GM03348 (cell line): ENCODE results near the gene TUBB2B.
"Not testable (repeated sequence)": the region's sequence is repeated elsewhere in the genome, so short reads cannot be mapped to it uniquely, and the experiment has no call there.

Experiments used
- DNase-seq: peaks from one replicate; pipeline ENCODE4 v3.0.0; 2012; ENCODE audit warnings: low spot score

TUBB2B gene

DNA sequence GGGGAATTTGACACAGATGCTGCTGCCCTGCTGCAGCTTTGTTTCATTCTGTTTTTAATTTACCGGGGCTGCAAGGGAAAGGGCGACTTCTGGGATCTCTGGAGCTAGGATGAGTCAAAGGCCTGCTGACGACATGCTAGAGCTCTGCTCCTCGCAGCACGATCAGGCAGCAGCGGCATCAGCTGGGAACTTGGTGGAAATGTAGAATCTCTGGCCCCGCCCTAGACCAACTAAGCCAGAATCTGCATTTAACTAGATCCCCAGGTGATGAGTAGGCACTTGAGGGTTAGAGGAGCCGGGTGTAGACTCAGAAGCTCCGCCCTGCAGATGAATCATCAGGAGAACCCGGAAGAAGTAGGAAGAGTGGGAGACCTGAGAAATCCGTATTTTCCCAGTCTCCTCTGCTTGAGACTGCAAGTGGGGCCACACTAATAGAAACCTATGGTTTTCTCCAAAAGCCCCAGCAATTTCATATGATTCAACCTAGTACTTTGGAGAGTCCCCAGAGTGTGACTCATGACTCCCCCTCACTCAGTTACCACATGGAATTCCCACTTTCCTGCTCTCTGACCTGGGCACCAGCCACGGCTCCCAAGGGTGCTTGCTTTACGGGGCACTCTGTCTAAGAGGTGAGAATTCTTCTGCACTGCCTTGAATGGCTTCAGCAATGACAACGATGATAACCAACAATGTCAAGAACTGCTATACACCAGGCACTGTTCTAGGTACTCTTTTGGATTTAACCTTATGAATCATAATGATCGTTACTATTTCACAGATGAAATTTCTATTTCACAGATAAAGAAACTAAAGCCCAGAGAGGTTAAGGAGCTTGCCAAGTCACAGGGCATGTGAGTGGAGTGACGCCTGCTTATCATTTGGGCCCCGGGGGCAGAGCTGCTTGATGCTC is 18.1 kb downstream of the TUBB2B start:
- DNase-seq = peak; percentile 86

DNA sequence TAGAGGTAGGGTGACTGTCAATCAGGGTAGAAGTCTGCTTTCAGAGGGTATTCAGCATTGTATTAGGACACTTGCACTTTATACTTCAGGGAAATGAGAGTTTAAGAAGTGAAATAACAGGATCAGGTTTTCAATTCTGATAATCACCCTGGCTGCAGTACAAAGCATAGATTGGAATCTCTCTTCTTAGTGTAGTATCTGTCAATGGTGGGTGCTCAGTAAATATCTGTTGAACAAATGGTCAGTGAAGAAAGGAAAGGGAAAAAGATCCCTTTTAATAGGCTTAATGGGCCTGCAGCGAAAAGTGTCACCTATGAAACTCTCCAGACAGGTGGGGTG is 18.7 kb downstream of the TUBB2B start:
- no peak for DNase-seq

DNA sequence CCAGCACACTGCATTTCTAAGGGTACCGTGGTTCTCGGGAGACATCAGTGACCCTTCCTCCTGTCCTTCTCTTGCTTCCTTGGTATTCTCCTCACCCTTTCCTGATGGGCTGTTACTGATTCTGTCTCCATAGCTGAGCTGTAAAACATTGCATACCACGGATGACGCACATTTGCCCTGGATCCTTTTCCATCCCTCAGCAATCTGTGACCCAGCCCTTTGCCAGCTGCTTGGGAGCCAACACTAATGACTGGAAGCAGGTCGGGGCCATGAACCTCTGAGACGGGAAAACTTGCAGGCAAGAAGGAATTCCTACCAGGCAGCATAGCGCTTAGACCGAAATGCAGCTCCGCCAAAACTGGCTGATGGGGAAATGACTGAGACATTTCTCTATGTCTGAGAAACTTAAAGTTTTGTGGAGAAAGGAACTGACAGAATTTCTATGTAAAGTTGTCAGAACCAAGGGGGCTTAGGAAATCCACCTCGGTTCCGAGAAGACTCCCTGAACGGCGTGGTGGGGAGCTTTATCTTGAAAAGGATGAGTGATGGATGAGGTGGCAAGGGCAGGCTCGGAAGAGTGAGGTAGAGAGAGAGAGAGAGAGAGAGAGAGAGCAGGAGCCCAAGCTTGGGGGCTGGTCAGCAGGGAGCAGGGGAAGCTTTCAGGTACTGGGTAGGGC is 19.2 kb downstream of the TUBB2B start:
- peak; percentile 86 for DNase-seq

DNA sequence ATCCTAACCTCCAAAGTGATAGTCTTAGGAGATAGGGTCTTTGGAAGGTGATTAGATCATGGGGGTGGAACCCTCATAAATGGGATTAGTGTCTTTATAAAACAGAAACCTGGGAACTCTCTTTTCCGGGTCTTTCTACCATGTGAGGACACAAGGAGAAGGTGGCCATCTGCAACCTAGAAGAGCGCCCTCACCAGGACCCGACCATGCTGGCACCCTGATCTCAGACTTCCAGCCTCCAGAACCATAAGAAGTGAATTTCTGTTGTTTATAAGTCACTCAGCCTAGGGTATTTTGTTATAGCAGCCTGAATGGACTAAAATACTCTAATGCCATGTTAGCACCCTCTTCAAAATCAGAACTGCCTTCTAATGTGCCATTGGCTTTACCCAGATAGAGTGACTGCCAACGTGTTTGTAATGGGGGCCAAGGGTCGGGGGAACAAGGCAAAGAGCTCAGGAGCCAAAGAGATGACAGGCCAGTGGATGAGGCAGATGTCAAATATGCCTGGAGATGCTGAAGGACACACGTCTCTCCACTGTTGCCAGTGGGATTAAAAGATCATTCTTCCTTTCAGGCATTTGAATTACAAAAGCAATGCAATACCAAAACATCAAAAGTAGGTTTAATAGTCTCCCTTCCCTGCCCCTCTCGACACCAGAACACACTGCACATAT is 21.0 kb downstream of the TUBB2B start:
- DNase-seq = no peak

DNA sequence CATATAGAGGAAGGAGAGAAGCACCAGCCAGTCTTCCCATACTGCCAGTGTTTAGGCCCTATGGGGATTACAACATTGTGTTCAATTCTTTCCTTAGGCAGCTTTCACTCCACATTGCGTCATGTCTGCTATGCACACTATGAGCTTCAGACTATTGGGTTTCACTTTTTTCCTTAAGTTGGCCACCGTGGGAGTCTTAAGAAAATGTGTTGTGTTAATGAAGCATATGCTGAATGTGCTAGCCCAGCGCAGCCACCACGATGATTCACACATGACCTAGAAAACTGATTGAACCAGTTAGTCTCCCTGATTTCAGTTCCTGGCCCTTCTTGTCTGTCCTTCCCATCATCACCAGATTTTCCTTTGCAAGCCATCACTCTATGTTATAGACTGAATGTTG is 21.5 kb downstream of the TUBB2B start:
- peak; percentile 65 for DNase-seq

DNA sequence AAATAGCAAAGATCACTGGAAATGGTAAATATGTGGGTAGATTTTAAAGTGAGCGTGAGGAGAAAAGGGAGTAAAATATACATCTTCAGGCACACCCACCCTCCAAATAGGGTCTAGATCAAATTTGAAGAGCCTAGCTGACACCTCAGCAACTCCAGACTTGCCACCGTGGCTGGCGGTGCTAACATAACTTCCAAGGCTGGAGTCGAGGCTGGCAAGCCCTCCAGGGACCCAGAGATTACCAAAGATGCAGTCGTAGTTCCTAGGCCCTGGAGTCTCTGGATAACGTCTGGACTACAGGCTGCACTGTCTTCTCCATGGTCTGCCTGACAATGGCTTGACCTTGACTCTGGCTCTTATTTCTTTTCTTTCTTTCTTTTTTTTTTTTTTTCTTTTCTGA is 22.5 kb downstream of the TUBB2B start:
- DNase-seq = no peak

DNA sequence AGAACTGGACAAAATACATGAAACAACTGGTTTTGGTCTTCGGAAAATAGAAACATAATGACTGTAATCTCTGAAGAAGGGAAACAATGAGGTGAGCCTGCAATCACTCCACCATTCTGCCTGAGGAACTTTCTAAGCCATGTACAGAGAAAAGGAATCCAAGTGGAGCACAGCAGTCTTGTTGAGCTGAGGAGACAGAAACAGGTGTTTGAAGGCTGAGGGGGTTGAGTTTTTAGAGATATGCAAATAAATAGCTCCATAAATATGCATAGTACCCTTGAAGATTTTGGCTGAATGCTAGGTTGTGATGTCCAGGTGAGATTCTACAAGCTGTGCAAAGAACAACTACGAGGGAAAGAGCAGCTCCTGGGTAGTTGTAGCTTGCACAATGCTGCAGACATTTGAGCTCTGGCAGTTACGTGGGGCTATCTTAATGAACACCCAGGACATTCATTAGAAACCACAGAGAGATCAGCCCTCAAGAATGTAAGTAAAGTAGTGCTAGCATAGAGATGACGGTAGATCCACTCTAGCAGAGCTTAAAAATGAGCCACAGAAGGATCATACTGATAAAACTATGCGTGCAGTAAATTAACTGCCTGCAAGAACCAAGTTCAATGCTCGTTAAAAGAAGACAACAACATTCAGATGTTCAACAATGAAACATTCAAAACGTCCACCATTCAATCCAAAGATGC is 24.3 kb downstream of the TUBB2B start:
- peak; percentile 28 for DNase-seq

DNA sequence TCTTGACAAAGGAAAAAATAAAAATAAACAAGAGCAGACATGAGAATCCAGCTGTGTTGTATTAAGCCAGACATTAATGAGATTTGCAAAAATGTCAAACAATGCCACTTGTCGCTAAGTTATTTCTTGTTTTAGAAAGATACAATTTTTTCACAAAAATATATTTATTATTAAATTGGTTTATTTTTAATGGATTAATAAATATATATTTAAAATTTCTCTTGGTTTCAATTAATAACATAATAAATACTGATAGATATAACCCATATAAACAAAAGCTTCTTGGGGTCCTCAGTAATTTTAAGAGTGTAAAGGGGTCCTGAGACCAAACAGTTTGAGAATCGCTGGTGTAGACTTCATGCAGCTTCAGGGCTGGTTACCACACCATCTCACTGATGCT is 26.1 kb downstream of the TUBB2B start:
- DNase-seq = no peak

DNA sequence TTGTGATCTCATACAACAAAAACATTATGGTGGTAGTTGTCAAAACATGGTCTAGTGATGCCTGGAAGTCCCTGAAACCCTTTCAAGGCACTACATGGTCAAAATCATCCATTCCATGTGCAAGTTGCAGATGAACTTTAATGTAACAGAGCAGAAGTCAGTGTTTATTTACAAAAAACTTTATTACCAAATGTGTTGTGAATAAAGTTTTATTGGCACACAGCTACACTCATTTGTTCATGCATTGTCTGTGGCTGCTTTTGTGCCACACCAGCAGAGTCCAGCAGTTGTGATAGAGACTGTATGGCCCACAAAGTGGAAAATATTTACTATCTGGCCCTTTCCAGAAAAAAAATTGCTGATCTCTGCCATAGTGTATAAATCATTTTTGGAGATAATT is 26.8 kb downstream of the TUBB2B start:
- DNase-seq = no peak

DNA sequence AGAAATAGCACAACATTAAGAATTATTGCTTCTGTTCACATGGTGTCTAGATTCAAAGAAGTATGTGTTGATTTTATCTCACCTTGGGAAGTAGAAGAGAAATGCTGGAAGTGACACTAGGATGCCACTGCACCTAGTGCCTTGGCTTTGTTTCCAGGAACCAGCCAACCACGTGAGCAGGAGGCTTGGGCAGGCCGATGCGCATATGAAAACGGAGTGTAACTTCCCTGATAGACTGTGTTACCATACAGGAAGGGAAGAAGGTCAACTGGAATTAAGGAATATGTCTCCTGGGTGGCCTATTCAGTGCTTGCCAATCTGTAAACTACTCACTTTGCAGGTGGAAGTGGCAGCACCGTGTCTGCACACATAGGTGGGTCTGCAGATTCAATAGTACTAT is 28.1 kb downstream of the TUBB2B start:
- no peak for DNase-seq

DNA sequence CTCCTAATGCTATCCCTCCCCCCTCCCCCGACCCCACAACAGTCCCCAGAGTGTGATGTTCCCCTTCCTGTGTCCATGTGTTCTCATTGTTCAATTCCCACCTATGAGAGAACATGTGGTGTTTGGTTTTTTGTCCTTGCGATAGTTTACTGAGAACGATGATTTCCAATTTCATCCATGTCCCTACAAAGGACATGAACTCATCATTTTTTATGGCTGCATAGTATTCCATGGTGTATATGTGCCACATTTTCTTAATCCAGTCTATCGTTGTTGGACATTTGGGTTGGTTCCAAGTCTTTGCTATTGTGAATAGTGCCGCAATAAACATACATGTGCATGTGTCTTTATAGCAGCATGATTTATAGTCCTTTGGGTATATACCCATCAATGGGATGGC is 29.7 kb downstream of the TUBB2B start:
- not testable (repeated sequence) for DNase-seq

DNA sequence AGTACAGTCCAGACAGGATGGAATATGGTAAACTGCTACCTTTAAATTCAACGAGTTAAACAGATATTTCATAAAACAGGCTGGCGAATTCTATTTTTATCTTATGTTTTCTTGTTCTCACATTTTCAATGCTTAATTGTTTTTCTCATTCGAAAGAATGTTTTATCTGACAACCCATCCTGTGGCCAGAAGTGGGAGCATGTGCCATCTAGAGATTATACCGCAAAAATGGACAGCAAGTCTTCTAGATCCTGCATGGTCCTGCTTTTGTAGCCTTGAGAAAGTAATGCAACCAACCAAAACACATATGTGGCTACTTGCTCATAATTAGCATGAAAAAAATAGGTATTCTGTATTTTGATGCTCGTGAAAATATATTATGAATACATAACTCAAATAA is 30.7 kb downstream of the TUBB2B start:
- DNase-seq = no peak

DNA sequence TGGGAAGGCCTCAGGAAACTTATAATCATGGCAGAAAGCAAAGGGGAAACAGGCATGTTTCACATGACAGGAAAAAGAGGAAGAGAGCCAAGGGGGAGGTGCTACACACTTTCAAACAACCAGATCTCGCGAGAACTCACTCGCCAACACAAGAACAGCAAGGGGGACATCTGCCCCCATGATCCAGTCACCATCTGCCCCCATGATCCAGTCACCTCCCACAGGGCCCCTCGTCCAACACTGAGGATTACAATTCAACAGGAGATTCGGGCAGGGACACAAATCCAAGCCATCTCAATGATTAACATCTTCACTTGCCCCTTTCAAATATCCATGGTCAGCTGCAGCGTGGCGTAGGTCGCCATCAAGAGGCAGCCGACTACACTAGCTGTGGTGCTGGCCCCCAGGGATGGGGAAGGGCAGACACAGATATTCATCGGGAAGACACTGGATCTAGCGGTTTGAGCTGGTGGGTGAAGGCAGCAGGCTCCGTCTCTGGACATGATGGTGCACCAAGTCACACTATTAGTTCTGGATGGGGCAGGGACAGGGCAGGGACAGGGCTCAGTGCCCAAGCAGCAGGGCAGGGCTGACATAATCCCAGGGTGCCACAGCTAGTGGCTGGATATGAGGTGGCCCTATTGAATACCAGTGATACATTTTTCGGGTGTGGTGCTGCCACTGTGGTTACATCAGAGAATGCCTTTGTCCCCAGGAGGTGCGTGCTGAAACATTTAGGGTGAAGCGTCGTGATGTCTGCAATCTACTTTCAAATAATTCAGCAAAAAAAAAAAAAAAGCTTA is 31.6 kb downstream of the TUBB2B start:
- DNase-seq = no peak

DNA sequence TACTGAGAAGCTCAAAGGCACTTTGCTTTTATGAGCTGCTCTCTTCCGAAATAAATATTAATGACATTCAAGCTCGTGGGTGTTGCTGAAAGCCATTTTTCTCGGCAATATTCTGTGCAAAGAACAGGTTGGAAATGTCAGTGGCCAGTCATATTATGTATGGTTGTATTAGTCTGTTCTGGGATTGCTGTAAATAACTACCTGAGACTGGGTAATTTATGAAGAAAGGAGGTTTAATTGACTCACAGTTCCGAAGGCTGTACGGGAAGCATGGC is 32.1 kb downstream of the TUBB2B start:
- no peak for DNase-seq

DNA sequence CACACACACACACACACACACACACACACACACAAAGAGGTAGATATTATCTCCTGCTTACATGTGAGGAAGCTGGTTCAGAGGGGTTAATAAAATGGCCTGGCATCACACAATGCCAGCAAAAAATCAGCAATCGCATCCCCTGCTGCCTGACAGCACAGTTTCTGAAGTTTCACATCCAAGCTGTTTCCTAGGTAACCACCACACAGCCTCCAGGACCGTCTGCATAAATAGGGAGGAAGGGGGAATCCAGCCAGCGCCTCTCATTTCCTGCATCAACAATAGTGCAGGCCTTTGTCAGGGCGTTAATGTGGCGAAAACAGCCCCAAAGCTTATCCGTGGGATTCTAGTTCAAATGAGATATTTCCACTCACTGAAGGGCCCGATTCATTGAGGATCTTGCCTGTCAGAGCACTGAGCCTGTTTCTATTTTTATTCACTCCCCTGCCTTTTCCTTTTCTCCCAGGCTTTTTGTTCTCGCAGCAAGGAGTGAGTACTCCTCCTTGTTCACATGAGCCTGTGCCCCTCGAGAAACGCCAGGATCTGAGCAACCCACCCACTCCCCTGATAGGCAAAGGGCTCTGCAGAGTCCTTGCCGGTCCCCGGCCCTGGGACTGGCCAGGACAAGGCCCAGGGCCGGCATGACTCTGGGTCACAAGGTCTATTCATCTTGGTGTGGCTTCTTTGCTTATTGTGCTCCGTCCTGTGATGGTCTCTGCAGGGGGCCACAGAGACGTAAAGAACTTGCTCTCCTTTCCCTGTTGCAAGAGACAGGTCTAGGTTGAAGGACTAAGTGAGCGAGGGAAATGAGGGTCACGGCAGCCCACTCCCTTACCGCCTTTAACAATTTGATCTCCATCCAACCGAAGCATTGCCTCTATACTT is 32.7 kb downstream of the TUBB2B start:
- DNase-seq = no peak

DNA sequence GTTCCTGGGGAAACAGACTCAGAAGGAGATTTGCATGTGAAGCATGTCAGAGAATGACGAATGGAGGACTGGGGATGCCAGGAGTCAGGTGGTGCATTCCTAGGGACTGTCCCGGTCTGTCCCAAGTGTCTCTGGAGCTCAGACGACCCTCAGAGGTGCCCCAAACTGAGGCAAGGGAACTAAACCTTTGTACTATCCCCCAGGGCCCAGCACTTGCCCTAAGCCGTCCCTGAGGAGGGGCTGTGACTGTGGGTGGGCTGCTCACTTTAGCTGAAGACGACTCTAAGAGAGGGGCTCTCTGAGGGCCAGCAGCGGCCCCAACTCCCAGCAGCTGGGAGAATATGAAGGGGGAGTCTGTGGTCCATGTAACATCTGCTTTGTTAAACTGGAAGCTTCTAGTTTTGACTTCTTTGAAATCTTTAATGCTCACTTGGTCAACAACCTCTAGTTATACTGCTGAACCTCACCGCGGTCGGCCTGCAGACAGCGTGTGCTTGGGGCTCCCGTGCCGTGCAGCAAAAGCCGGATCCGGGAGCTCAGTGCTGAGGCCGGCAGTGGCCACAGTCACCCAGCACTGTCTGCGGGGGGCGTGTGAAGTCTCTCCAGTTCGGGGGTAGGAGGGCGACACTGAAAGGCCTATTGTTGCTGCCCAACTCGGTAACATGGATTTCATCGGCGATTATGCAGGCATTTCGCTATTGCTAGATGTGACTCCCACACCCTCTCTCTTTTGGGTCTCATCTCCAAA is 34.2 kb downstream of the TUBB2B start:
- no peak for DNase-seq

DNA sequence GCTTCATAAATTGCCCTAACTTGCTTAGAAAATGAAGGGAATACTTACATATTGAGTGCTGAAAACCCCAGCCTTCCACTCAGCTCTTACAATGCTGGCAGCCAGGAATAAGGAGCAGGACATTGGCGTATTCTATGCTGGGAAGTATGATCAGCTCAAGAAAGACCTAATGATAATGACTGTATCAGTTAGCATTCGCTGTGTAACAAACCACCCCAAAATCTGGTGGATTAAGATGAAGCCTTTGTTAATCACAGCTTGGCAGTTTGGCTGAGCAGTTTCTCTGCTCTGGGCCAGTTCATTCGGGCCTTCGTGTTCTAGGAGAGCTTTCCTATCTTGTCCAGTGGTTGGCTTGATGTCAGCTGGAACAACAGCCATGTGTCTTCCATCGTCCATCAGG is 36.7 kb downstream of the TUBB2B start:
- no peak for DNase-seq

DNA sequence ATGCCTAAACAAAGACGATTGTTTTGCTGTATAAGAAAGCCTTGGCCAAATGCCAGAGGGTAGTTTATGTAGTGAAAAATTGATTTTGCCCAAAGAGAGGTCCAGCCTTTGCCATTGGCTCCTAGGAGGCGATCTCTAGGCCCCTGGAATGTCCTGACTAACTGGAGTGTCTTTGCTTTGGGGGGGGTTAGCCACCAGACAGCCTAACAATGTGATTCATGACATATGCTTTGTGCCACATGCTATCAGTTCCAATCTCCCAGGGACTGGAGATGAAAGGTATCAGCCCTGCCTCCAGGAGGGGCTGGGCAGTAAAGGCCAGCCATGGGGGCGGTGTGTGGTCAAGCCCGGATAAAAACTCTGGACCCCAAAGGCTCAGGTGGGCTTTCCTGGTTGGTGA is 37.4 kb downstream of the TUBB2B start:
- no peak for DNase-seq

DNA sequence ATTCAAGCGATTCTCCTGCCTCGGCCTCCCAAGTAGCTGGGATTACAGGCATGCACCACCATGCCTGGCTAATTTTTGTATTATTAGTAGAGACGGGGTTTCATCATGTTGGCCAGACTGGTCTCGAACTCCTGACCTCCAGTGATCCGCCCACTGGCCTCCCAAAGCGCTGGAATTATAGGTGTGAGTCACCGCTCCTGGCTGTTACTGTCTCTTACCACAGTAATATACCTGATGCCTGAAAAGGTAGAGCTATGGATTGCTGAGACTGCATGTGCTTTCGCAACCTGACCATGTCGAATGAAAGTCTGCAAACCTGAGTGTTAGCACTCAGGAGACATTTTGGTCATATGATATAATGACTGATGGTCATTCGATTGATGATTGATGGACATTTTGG is 38.3 kb downstream of the TUBB2B start:
- not testable (repeated sequence) for DNase-seq

DNA sequence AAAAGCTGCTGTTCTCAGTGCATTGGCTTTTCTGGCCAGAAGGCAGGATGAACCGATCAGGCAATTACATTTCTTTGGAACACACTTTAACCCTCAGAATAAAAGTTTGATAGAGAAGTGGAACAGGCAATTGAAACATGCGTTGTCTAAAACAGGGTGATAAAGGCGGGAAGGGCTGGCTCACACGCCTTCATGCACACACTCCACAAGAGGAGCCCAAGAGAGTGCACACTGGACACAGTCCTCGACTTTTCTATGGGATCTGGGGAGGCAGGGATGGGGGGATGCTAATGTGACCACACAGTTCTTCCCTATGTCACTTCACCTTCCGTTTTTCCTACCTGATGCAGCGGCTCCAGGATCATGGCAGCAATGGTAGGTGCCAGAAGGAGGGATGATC is 39.2 kb downstream of the TUBB2B start:
- DNase-seq = no peak
